CD8-positive, alpha-beta memory T cell (primary cell): Measurements from ENCODE around the gene SSH2. TPM values are rescaled to one million over a fixed set of nuclear protein-coding genes. Genes with fewer than 3 reads are reported as not detected.

Experiments
- CTCF ChIA-PET: fragments of 350-600 bp; sonication (Branson Sonifier 250); formaldehyde crosslinking; loops from one replicate; lab custom pipeline; 2021; ENCODE audit warnings: antibody characterized with exemption; lab: Charles Lee
- POLR2A ChIA-PET: fragments of 350-600 bp; sonication (Branson Sonifier 250); formaldehyde crosslinking; loops from one replicate; lab custom pipeline; 2021; ENCODE audit warnings: antibody characterized with exemption; lab: Charles Lee
- DNase-seq, 5 donors: peaks; one replicate each; pipeline versions ENCODE4 v3.0.0 to v3.0.0-alpha.2; 2020 to 2022; ENCODE audit warnings: mixed read lengths in 1 of 5
- H3K27ac ChIP-seq: one replicate; pipeline ENCODE4 v1.7.0; 2013; ENCODE audit warnings: low read depth, mild to moderate bottlenecking, low read length, moderate library complexity
- H3K27me3 ChIP-seq: 2 replicates; pipeline ENCODE4 v1.7.0; 2013; ENCODE audit warnings: low read length, mild to moderate bottlenecking; ENCODE audit not compliant: insufficient read depth, poor library complexity, severe bottlenecking
- H3K36me3 ChIP-seq: 2 replicates; pipeline ENCODE4 v1.7.0; 2013; ENCODE audit warnings: mild to moderate bottlenecking, low read length, moderate library complexity; ENCODE audit not compliant: insufficient read depth
- H3K4me1 ChIP-seq: 2 replicates; pipeline ENCODE4 v1.7.0; 2013; ENCODE audit warnings: mild to moderate bottlenecking, low read length, moderate library complexity; ENCODE audit not compliant: insufficient read depth
- H3K4me3 ChIP-seq: 2 replicates; pipeline ENCODE4 v1.7.0; 2013; ENCODE audit warnings: mild to moderate bottlenecking, low read length
- H3K9me3 ChIP-seq: 2 replicates; pipeline ENCODE4 v1.7.0; 2013; ENCODE audit warnings: mild to moderate bottlenecking, low read length
- H3K27ac Mint-ChIP-seq, 8 donors: one replicate each; pipeline ENCODE4 v1.8.0; 2020 to 2021; ENCODE audit warnings: mixed read lengths in 8 of 8, mild to moderate bottlenecking in 6 of 8, inconsistent platforms in 3 of 8, moderate library complexity in 3 of 8
- H3K27me3 Mint-ChIP-seq, 2 donors: one replicate each; pipeline ENCODE4 v1.8.0; 2020 to 2021; ENCODE audit warnings: mixed read lengths in 2 of 2, mild to moderate bottlenecking in 1 of 2, moderate library complexity in 1 of 2
- H3K36me3 Mint-ChIP-seq, 3 donors: one replicate each; pipeline ENCODE4 v1.8.0; 2020 to 2021; ENCODE audit warnings: mixed read lengths in 3 of 3, inconsistent platforms in 1 of 3, mild to moderate bottlenecking in 1 of 3
- H3K4me1 Mint-ChIP-seq, 3 donors: one replicate each; pipeline ENCODE4 v1.8.0; 2020 to 2021; ENCODE audit warnings: mixed read lengths in 3 of 3, inconsistent platforms in 1 of 3, mild to moderate bottlenecking in 1 of 3
- H3K4me3 Mint-ChIP-seq, 7 donors: one replicate each; pipeline ENCODE4 v1.8.0; 2020 to 2021; ENCODE audit warnings: mixed read lengths in 7 of 7, mild to moderate bottlenecking in 6 of 7, moderate library complexity in 4 of 7, inconsistent platforms in 2 of 7
- H3K9me3 Mint-ChIP-seq, 5 donors: one replicate each; pipeline ENCODE4 v1.8.0; 2020 to 2022; ENCODE audit warnings: mixed read lengths in 5 of 5, mild to moderate bottlenecking in 3 of 5, moderate library complexity in 2 of 5, inconsistent platforms in 1 of 5
- polyA plus RNA-seq: library from polyadenylated mRNA; unstranded; fragments of 300-500 nt; fragmentation: Illumina TruSeq; gene quantifications from one replicate; pipeline ENCODE4 v1.2.3, GENCODE V29; 2021
- total RNA-seq, 2 experiments: library from RNA; stranded (reverse); gene quantifications; one replicate each; pipeline ENCODE4 v1.2.3, GENCODE V29; 2021

Gene SSH2
- total and polyA plus RNA-seq, 3 experiments from 2014 or later: 28.1 to 35.9 (median 32.1) TPM

DNA sequence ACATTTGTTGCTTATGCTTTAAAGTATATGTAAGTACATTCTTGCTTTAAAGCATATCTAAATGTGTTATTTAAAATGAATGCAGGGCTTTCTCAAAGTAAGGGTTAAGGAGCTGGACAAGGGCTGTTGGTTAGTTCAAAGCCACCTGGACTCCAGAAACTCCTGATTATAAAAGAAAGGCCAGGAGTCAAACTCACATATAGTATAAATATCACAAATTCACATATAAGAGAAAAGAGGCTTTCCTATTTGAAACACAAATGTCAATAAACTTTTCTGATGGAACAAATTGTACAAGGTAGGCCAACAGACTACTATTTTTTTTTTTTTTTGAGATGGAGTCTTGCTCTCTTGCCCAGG lies 222.8 kb downstream of the SSH2 start:
- peak overlapping the region; percentile 91 to 100 (median 98) for H3K27ac Mint-ChIP-seq
- H3K4me1 ChIP-seq: peaks cover 46% of the 10 kb centered on the region
- peaks cover 0 to 1% of the 10 kb centered on the region in 2 donors for H3K27me3 Mint-ChIP-seq
- ChIA-PET CTCF (interaction anchor here (1.6 to 5.5 kb wide), 4 partner anchors 16 to 89 kb away, joined by 4 to 26 read pairs (median 5); no protein-coding TSS in a partner anchor), POLR2A (interaction anchor here (0.6 to 5.5 kb wide), 5 partner anchors 20 to 314 kb away, joined by 3 to 29 read pairs (median 4); no protein-coding TSS in a partner anchor)
- peaks cover 66 to 85% (median 80%) of the 10 kb centered on the region in 3 donors for H3K4me1 Mint-ChIP-seq
- peak overlapping the region; percentile 57 for H3K4me3 ChIP-seq
- peaks cover 3 to 23% (median 8%) of the 10 kb centered on the region in 3 donors for H3K36me3 Mint-ChIP-seq
- H3K4me3 Mint-ChIP-seq: peak overlapping the region; percentile 87 to 95 (median 93)
- H3K36me3 ChIP-seq: no peaks in the 10 kb centered on the region
- H3K9me3 ChIP-seq: no peaks in the 10 kb centered on the region
- no peak for DNase-seq
- H3K27me3 ChIP-seq: no peaks in the 10 kb centered on the region
- H3K27ac ChIP-seq: peak overlapping the region; percentile 83
- no peaks in the 10 kb centered on the region for H3K9me3 Mint-ChIP-seq

- no peak for DNase-seq
- H3K4me1 ChIP-seq: peaks cover 46% of the 10 kb centered on the region
- H3K27me3 Mint-ChIP-seq: no peaks in the 10 kb centered on the region
- no peaks in the 10 kb centered on the region for H3K27me3 ChIP-seq
- H3K4me1 Mint-ChIP-seq: peaks cover 56 to 73% (median 68%) of the 10 kb centered on the region in 3 donors
- H3K27ac Mint-ChIP-seq: peak overlapping the region; percentile 91 to 100 (median 98)
- H3K27ac ChIP-seq: peak overlapping the region; percentile 83
- H3K4me3 Mint-ChIP-seq: peak overlapping the region; percentile 87 to 95 (median 93)
- H3K9me3 ChIP-seq: no peaks in the 10 kb centered on the region
- peaks cover 3 to 18% (median 5%) of the 10 kb centered on the region in 3 donors for H3K36me3 Mint-ChIP-seq
- ChIA-PET CTCF (interaction anchor here (1.0 to 5.5 kb wide), 4 partner anchors 17 to 73 kb away, joined by 3 to 26 read pairs (median 7); no protein-coding TSS in a partner anchor), POLR2A (interaction anchor here (1.0 to 5.5 kb wide), 5 partner anchors 17 to 89 kb away, joined by 3 to 29 read pairs (median 10); no protein-coding TSS in a partner anchor)
- peaks cover 4% of the 10 kb centered on the region for H3K36me3 ChIP-seq
- H3K4me3 ChIP-seq: peak overlapping the region; percentile 57
- no peaks in the 10 kb centered on the region for H3K9me3 Mint-ChIP-seq
Measured at GRCh38 chr17:29706045-29706431, 224.0 kb downstream of the SSH2 start.

- Histone ChIP-seq H3K27ac (peak overlapping the region; percentile 18), H3K4me1 (peaks cover 46% of the 10 kb centered on the region), H3K36me3 (peaks cover 4% of the 10 kb centered on the region), H3K27me3 (no peaks in the 10 kb centered on the region), H3K4me3 (peak overlapping the region; percentile 8), H3K9me3 (no peaks in the 10 kb centered on the region)
- ChIA-PET POLR2A (interaction anchor here (0.8 to 5.5 kb wide), 6 partner anchors 9 to 88 kb away, joined by 3 to 29 read pairs (median 10); no protein-coding TSS in a partner anchor), CTCF (interaction anchor here (0.8 to 5.5 kb wide), 5 partner anchors 17 to 137 kb away, joined by 3 to 26 read pairs (median 10); no protein-coding TSS in a partner anchor)
- Mint-ChIP-seq H3K27me3 (no peaks in the 10 kb centered on the region), H3K9me3 (no peaks in the 10 kb centered on the region), H3K4me3 (peak overlapping the region; percentile 14 to 93 (median 68)), H3K4me1 (peaks cover 51 to 69% (median 64%) of the 10 kb centered on the region in 3 donors), H3K27ac (peak overlapping the region; percentile 64 to 100 (median 96)), H3K36me3 (peaks cover 3 to 15% (median 6%) of the 10 kb centered on the region in 3 donors)
- peak in 2 of 5 donors; percentile 27 to 40 for DNase-seq
Measured at GRCh38 chr17:29705386-29705785, 224.6 kb downstream of the SSH2 start.

DNA sequence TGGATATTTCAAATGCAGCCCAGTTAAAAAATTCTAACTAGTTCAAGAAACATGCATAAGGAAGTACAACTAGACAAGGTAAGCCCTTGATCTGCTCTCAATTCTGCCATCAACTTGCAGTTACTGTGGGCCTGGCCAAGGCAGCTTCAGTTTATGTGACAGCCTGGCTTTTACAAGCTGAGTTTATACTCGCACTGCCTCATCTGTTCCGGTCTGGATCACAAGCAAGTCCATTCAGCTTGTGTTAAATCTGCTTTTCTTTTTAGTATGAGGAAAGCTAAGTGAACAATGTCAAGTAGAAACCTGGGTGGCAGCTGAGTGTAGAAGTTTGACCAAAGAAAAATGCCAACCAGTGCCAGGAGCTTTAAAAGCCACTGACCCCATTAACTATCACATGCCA lies 230.7 kb downstream of the SSH2 start:
- peaks cover 3 to 64% (median 14%) of the 10 kb centered on the region in 3 donors for H3K36me3 Mint-ChIP-seq
- POLR2A ChIA-PET: no interaction called here
- H3K9me3 Mint-ChIP-seq: no peaks in the 10 kb centered on the region
- no peak overlapping the region for H3K27ac ChIP-seq
- no peak for DNase-seq
- H3K27ac Mint-ChIP-seq: peak overlapping the region in 7 of 8 donors; percentile 11 to 83 (median 66)
- H3K4me1 ChIP-seq: peaks cover 15% of the 10 kb centered on the region
- H3K4me3 ChIP-seq: no peak overlapping the region
- H3K4me1 Mint-ChIP-seq: peaks cover 30 to 53% (median 48%) of the 10 kb centered on the region in 3 donors
- peaks cover 27% of the 10 kb centered on the region for H3K36me3 ChIP-seq
- no peak overlapping the region for H3K4me3 Mint-ChIP-seq
- H3K27me3 Mint-ChIP-seq: no peaks in the 10 kb centered on the region
- H3K27me3 ChIP-seq: no peaks in the 10 kb centered on the region
- no peaks in the 10 kb centered on the region for H3K9me3 ChIP-seq
- CTCF ChIA-PET: interaction anchor here (1.0 to 2.1 kb wide), 6 partner anchors 9 to 82 kb away, joined by 3 to 9 read pairs (median 3); no protein-coding TSS in a partner anchor

GRCh38 chr17:29698837-29699236 lies 231.2 kb downstream of the SSH2 start:
- no peak for DNase-seq

DNA sequence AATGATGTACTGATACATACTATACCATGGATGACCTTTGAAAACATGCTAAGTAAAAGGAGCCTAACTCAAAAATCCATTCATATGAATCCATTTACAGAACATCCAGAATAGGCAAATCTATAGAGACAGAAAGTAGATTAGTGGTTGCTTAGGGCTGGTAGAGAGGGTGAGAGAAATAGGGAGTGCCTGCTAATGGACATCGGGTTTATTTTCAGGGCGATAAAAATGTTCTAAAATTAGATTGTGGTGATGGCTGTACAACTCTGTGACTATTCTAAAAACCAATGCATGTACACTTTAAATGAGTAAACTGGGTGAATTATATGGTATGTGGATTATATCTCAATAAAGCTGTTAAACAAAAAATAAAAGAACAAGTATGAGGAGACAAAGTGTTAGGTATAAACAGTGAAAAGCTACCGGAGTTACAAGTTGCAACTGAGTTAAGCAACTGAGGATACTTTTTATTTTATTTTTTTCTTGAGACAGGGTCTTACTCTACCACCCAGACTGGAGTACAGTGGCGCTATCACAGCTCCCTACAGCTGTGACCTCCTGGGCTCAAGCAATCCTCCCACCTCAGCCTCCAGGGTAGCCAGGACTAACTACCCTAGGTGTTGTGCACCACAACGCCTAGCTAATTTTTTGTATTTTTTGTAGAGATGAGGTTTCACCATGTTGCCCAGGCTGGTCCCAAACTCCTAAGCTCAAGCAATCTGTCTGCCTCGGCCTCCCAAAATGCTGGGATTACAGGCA lies 231.8 kb downstream of the SSH2 start:
- Mint-ChIP-seq H3K36me3 (peaks cover 3 to 69% (median 14%) of the 10 kb centered on the region in 3 donors), H3K4me1 (peaks cover 24 to 51% (median 47%) of the 10 kb centered on the region in 3 donors), H3K9me3 (no peaks in the 10 kb centered on the region), H3K27ac (peak overlapping the region; percentile 10 to 92 (median 69)), H3K4me3 (no peak overlapping the region), H3K27me3 (no peaks in the 10 kb centered on the region)
- H3K36me3 ChIP-seq: peaks cover 32% of the 10 kb centered on the region
- no peak overlapping the region for H3K27ac ChIP-seq
- CTCF ChIA-PET: interaction anchor here (0.7 to 1.4 kb wide), 2 partner anchors 59 to 109 kb away, joined by 3 read pairs; no protein-coding TSS in a partner anchor
- H3K9me3 ChIP-seq: no peaks in the 10 kb centered on the region
- POLR2A ChIA-PET: no interaction called here
- H3K27me3 ChIP-seq: no peaks in the 10 kb centered on the region
- DNase-seq: no peak
- no peak overlapping the region for H3K4me3 ChIP-seq
- peaks cover 7% of the 10 kb centered on the region for H3K4me1 ChIP-seq

More at GRCh38 chr17:29698837-29699236, 231.2 kb downstream of the SSH2 start:
- Mint-ChIP-seq H3K36me3 (peaks cover 3 to 67% (median 14%) of the 10 kb centered on the region in 3 donors), H3K4me3 (no peak overlapping the region), H3K27ac (peak overlapping the region in 5 of 8 donors; percentile 7 to 83 (median 71)), H3K9me3 (no peaks in the 10 kb centered on the region), H3K4me1 (peaks cover 26 to 50% (median 47%) of the 10 kb centered on the region in 3 donors), H3K27me3 (no peaks in the 10 kb centered on the region)
- Histone ChIP-seq H3K4me1 (peaks cover 11% of the 10 kb centered on the region), H3K4me3 (no peak overlapping the region), H3K9me3 (no peaks in the 10 kb centered on the region), H3K27ac (no peak overlapping the region), H3K36me3 (peaks cover 31% of the 10 kb centered on the region), H3K27me3 (no peaks in the 10 kb centered on the region)
- CTCF ChIA-PET: interaction anchor here (0.7 to 2.1 kb wide), 5 partner anchors 8 to 109 kb away, joined by 3 to 9 read pairs (median 3); no protein-coding TSS in a partner anchor
- POLR2A ChIA-PET: no interaction called here

DNA sequence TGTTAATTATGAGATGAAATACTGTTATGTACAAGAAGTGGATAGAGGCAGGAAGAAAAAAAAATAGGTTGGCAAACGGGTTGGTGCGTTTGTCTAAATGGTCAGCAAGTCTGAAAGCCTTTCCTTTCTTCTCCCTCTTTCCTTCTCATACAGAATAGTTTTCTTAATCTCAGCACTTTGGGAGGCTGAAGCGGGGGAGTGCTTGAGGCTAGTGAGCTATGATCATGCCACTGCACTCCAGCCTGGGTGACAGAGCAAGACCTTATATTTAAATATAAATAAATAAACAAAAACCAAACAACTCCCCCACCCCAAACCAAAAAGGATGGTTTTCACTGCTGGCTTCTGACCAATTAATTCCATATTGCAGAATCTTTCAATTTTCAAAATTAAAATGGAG lies 232.7 kb downstream of the SSH2 start:
- Histone ChIP-seq H3K4me1 (peaks cover 7% of the 10 kb centered on the region), H3K36me3 (peaks cover 32% of the 10 kb centered on the region), H3K27ac (no peak overlapping the region), H3K9me3 (no peaks in the 10 kb centered on the region), H3K27me3 (no peaks in the 10 kb centered on the region), H3K4me3 (no peak overlapping the region)
- ChIA-PET CTCF (no interaction called here), POLR2A (no interaction called here)
- Mint-ChIP-seq H3K4me3 (no peak overlapping the region), H3K4me1 (peaks cover 18 to 47% (median 45%) of the 10 kb centered on the region in 3 donors), H3K27me3 (no peaks in the 10 kb centered on the region), H3K9me3 (no peaks in the 10 kb centered on the region), H3K27ac (peak overlapping the region in 3 of 8 donors; percentile 10 to 92 (median 33)), H3K36me3 (peaks cover 0 to 69% (median 10%) of the 10 kb centered on the region in 3 donors)
- DNase-seq: no peak
